NCI-H345 treated with DMSO at 0.1 percent for 48 hours (cell line): ENCODE data around the gene HSD11B1.

Source experiments
- DNase-seq: peaks from one replicate; lab custom pipeline; 2025; ENCODE audit not compliant: unreplicated experiment; lab: John Stamatoyannopoulos, UW

The HSD11B1 gene

GRCh38 chr1:209704584-209704983 is at the start of gene HSD11B1:
Gene HSD11B1 (plus strand): TSS chr1:209704846. CDS start chr1:209704943, 97 bp downstream.
- DNase-seq, result no peak

- no peak for DNase-seq
Observed at GRCh38 chr1:209655411-209656231, 49.0 kb upstream of the HSD11B1 start.

- DNase-seq, result no peak
Observed at GRCh38 chr1:209657140-209657879, 47.3 kb upstream of the HSD11B1 start.

GRCh38 chr1:209657918-209658317 is 46.7 kb upstream of the HSD11B1 start:
- DNase-seq, result no peak

GRCh38 chr1:209659909-209660308 is 44.7 kb upstream of the HSD11B1 start:
- DNase-seq, result no peak

- DNase-seq, result no peak
Observed at GRCh38 chr1:209661071-209661470, 43.6 kb upstream of the HSD11B1 start.

GRCh38 chr1:209662879-209663327 is 41.7 kb upstream of the HSD11B1 start:
- DNase-seq, result no peak

- DNase-seq, result no peak
Observed at GRCh38 chr1:209667103-209667502, 37.5 kb upstream of the HSD11B1 start.

GRCh38 chr1:209667708-209668107 is 36.9 kb upstream of the HSD11B1 start:
- no peak for DNase-seq

GRCh38 chr1:209670441-209671082 is 34.1 kb upstream of the HSD11B1 start:
- DNase-seq, result no peak

- DNase-seq, result no peak
Observed at GRCh38 chr1:209672705-209673630, 31.7 kb upstream of the HSD11B1 start.

- DNase-seq, result no peak
Observed at GRCh38 chr1:209673631-209674417, 30.8 kb upstream of the HSD11B1 start.

GRCh38 chr1:209674957-209675564 is 29.6 kb upstream of the HSD11B1 start, which contains the start of gene G0S2:
Gene G0S2 (plus strand): TSS chr1:209675412. CDS start chr1:209675685, 273 bp downstream.
- DNase-seq, result peak; percentile 6

GRCh38 chr1:209675565-209676154 is 29.0 kb upstream of the HSD11B1 start:
- peak; percentile 23 for DNase-seq

GRCh38 chr1:209678981-209679539 is 25.6 kb upstream of the HSD11B1 start:
- no peak for DNase-seq

GRCh38 chr1:209685821-209686220 is 18.8 kb upstream of the HSD11B1 start:
- no peak for DNase-seq

GRCh38 chr1:209686322-209686721 is 18.3 kb upstream of the HSD11B1 start:
- DNase-seq, result no peak

GRCh38 chr1:209688746-209689234 is 15.9 kb upstream of the HSD11B1 start:
- no peak for DNase-seq
